ENCODE data around the gene ZNF800.

DNA sequence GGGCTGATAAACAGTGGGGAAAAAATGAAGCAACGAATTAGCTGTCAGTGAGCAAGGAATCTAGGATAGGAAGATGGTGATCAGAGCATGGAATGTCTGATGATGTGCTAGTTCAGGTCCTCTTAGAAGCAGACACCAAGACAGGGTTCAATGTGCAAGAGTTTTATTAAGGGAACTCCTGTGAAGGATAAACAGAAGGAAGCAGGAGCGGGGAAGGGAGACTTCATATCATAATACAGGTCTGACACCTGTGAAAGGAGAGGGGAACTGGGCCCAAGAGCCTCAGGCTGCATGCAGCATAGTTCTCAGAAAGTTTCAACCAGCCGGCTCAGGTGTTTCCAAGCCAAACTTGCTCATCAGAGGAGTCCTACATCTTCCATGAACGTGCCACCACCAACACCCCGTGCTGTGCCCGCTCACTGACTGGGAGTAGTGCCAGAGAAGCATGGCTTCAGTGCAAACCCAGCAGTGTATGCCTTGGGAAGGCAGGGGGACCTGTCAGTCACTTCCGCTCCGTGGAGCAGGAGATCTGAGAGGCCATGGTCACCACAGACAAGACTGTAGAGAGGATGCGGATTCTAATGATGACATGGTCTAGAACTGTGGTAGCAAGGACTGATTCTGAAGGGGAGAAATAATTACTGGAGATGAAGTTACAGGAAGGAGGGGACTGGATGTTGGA, 45.8 kb downstream of the ZNF800 start:
- no peak for TF ChIP-seq EZH2phosphoT487 (IDR thresholded peaks at IDR 0.05; ENCODE audit: low read depth, severe bottlenecking, unreplicated experiment)
- TF ChIP-seq, protein P1, sequence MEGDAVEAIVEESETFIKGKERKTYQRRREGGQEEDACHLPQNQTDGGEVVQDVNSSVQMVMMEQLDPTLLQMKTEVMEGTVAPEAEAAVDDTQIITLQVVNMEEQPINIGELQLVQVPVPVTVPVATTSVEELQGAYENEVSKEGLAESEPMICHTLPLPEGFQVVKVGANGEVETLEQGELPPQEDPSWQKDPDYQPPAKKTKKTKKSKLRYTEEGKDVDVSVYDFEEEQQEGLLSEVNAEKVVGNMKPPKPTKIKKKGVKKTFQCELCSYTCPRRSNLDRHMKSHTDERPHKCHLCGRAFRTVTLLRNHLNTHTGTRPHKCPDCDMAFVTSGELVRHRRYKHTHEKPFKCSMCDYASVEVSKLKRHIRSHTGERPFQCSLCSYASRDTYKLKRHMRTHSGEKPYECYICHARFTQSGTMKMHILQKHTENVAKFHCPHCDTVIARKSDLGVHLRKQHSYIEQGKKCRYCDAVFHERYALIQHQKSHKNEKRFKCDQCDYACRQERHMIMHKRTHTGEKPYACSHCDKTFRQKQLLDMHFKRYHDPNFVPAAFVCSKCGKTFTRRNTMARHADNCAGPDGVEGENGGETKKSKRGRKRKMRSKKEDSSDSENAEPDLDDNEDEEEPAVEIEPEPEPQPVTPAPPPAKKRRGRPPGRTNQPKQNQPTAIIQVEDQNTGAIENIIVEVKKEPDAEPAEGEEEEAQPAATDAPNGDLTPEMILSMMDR (IDR thresholded peaks at IDR 0.05; ENCODE audit: poor library complexity) = no peak
- no peak for TF ChIP-seq EZH2 (IDR thresholded peaks at IDR 0.05; ENCODE audit: borderline replicate concordance)
